GM19025 (cell line): Measurements from ENCODE around the gene ALPK1.
"Not testable (repeated sequence)": the region's sequence is repeated elsewhere in the genome, so short reads cannot be mapped to it uniquely, and the experiment has no call there.

Experiments used
- ATAC-seq: cut with Tn5 transposase; IDR thresholded peaks from one replicate; pipeline ENCODE4 v1.9.1; 2021; ENCODE audit warnings: mild to moderate bottlenecking, low read depth, moderate library complexity; ENCODE audit not compliant: unreplicated experiment

Gene ALPK1

DNA sequence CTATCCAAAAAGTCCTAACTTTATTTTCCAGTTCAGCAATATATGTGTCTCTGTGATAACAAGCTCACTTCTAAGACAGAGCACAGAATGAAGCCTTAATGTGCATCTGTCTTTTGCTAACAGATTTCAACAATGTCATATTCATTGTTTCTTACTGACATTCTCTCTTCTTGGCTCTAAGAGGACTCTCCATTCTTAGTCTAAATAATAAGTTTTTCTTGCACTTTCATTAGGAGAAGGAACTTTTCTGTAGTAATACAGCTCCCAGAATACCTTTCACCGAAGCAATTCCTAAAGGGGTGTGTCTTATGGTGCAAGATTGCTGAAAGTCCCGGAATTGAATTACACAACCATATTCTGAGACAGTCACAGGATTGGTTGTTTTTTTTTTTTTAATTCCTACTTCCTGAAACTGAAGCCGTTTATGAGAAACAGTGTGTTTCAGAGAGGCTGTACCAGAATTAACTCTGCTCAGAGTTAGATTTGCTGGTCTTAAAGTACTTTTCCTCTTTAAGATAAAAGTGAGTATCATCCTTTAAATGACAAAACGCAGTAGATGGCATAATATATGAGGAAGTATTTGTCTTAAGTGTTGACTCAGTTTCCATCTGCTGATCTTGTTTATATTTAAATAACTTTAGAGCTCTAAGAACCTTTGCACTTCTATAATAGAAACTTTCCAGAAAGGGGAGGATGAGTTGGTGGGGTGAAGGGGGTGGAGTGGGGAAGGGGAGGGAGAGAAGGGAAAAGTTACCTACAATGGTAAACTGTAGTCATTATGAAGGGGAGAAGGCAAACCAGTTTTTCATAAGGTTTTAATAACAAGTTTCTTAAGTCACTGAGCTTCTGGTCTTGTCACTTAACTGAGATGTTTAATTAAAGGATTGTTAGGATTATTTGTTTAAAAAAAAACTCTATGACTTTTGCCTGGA lies at the start of gene ALPK1:
TSS of gene ALPK1 (plus strand) at position 421 of the 932 bp plus-strand sequence.
- peak; percentile 78 for ATAC-seq

DNA sequence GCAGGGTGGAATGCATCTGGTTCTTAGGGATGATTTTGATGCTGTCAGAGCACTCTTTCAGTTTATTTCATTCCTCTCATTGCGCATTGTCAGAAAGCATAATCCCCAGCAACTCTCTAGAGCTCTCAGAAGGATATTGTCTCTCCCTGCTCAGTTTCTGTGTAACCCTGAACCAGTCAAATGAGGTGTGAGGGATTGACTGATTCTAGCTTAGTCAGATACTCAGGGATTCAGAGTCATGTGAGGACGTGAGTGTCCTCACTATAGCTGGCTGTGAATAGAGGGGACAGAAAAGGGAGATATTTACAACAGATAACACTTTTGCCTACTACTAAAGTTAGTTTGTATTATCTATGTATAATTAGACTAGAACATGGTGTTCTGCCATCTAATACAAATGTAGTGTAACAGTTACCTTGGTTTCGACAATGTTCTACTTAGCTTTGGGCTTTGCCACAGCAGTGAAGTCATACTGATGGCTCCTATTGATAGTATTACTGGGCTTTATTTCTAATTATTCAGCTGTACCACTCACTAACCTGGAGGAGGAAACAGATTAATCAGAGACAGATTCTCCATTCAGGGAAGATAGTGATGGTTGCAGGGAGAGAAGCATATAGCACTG lies 46.0 kb upstream of the ALPK1 start:
- no peak for ATAC-seq

DNA sequence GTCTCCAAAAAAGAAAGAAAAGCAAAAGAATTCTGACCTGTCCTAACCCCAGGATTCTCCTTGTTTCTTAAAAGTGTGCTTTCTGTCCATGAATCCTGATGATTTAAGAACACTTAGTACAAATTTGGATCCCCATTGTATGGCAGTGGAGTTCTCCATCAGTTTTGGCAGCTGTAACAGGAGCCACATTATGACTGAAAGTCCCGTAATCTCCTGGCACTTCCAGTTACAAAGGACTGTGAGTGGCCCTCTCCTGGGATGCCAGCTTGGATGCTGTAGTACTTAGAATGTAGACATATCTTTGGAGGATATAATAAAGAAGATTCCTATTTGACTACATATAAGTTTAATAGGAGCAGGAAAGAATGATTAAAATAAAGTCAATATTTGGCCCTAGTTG lies 44.9 kb upstream of the ALPK1 start:
- no peak for ATAC-seq

DNA sequence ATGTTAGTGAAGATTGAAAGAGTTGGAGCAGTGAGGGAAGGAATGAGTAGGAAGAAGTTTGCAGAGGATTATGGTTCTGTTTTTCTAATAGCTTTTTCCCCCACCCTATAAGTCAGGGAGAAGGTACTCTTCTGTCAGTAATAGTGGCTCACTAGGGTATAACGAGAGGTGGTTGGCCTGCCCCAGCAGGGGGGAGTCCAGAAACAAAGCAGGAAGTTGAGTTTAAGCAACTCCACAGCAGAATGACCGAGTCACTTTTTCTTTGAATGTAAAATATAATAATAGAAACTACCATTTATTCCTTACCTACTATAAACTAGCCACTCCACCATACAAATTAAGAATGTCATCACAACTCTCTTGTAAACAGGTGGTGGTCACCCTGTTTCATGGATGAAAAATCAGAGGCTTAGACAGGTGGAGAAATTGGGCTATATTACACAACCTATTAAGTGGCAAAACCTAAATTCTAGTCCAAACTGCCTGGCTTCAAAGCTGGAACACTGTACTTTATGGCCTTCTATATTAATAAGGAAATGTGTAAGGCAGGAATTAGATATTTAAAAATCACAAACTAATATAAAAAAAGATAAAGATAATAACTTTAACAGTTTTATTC lies 43.7 kb upstream of the ALPK1 start:
- ATAC-seq, result peak; percentile 55

DNA sequence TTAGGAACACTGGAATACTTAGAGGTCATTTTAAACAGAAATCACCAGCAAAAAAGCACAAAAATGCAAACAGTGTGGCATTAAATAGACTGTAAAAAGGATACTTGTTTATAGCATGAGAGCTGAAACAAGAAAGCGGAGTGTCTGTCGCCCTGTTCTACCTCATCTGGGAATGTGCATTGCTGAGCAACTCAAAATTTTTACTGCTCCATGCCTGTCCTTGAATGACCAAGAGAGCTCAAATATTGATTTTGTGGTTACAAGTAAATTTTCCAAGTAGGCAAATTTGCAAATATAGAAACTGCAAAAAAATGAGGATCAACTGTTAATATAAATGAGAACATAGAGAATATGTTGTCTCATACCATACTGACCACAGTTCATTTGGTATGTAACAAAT lies 40.1 kb upstream of the ALPK1 start:
- ATAC-seq, result no peak

DNA sequence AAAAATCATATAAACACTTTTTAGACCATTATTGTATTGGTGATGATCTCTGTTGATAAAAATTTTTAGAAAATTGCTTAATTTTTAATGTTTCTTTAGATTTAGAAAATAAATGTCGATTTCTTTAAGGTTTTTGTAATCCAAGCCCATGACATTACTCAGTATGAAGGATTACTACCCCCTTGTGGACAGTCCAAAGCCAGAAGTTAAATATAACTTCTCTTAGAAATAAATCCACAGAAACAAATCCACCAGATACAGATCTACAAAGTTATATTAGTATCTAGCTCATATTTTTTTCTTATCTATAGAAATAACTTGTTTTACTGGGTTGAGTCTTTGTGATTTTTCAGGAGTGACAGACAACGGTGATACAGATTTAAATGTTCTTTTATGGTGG lies 30.3 kb upstream of the ALPK1 start:
- no peak for ATAC-seq

DNA sequence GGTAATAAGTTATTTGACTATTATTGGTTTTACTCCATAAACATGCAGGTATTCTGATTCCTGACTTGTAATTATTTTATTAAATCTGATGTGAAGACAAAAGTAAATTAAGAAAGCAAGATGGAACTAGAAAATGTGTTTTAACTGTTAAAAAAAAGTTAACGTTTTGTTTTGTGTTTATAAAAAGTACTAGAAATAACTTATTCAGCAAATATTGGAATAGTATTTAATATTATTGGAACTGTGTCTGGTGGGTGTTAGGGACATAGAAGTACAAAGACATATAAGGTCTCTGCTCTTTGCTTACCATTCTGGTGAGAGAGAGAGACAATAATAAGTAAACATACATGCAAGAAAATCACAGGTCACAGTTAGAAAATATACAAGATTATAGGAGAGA lies 27.1 kb upstream of the ALPK1 start:
- no peak for ATAC-seq

DNA sequence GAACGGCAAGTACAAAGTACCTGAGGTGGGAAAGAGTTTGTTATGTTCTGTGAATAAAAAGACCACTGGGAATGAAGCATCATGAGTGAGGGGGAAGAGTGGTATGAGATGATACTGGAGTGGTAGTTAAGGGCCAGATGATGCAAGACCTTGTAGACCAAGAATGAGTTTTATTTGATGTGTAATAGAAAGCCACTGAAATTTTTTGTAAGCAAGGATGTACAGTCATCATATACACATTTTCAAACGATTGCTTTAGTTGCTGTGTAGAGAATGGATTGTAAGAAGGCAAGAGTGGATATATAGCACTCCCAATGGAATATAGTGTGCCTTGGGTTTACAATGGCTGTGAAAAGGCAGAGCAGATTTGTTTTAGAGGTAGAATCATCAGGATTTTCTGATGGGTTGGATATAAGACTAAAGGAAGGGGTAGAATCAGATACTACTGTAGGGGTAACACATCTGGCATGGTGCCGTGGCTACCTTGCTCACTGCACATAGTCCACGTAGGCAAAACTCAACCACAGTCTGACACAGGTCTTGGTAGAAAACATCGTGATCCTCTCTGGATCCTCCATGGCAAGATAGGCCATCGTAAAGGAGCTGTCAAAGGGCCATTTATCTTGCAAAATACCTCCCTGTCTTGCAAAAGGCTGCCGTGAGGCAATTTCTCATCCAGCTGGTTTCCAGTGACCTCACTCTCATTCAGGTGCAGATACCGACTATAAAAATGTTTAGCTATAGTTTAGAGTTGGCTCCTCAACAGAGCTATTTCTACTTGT lies 26.3 kb upstream of the ALPK1 start:
- ATAC-seq, result no peak

DNA sequence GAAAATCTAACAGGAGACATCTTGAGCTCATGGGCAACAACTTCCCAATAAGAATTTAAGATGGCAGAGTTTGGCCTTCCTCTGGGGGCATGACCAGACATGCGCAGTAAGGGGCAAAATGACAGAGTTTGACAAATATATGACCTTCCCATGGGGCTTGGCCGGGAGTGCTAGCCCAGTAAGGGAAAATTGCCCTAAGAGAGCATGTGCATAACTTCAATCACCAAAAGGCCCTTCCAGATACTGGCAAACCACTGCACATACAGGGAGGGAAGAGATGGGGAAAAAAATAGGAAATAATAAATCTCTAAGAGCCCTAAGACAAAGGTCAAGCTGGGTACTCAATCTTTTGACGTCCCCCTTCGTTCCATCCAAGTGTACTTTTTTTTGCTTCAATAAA lies 24.9 kb upstream of the ALPK1 start:
- ATAC-seq, result no peak

DNA sequence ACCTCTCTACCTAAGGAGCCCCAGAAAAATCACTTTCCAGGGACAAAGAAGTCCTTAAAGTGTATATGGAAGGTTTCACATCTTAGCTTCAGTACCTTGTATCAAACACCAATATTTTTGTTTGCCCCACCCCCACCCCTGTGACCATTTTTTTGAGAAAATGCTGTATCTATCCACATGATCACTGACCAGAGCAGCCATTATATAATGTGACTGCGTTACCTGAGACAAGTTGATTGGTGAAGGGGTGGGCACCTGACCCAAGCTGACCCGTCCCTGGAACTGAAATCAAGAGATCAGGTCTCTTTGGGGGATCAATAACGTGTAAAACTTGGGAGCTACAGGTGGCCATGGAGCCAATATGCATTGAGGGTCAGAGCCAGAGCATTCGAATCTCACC lies 22.2 kb upstream of the ALPK1 start:
- no peak for ATAC-seq

DNA sequence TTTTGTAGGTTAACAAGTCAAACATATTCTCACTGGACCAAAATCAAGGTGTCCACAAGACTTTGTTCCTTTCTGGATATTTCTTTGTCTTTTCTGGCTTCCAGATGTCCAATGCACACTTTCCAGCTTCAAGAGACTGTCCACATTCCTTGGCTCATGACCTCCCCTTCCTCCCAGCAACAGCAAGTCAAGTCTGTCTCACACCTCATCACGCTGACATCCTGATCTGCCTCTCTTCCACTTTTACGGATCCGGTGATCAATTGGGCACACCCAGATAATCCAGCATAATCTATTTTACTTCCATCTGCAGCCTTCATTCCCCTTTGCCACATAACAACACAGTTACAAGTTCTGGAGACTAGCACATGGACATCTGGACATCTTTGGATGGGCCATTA lies 21.1 kb upstream of the ALPK1 start:
- ATAC-seq, result no peak

DNA sequence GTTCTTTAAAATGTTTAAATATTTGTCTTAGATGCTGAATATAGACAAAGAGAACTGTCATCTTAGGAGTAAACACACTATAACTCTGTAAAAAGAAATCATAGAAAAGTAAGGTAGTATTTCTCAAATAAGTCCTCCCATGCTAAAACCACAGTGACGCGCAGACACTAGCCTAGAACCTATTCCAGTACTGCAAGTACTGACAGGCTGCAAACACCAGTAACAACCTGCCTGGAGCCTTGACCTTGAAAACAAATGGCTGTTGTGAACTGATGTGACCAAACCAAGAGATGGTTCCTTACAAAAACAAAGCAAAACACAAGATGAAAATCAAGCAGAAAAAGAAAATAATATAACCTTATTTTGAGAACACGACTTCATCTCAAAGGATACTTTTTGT lies 19.9 kb upstream of the ALPK1 start:
- no peak for ATAC-seq

DNA sequence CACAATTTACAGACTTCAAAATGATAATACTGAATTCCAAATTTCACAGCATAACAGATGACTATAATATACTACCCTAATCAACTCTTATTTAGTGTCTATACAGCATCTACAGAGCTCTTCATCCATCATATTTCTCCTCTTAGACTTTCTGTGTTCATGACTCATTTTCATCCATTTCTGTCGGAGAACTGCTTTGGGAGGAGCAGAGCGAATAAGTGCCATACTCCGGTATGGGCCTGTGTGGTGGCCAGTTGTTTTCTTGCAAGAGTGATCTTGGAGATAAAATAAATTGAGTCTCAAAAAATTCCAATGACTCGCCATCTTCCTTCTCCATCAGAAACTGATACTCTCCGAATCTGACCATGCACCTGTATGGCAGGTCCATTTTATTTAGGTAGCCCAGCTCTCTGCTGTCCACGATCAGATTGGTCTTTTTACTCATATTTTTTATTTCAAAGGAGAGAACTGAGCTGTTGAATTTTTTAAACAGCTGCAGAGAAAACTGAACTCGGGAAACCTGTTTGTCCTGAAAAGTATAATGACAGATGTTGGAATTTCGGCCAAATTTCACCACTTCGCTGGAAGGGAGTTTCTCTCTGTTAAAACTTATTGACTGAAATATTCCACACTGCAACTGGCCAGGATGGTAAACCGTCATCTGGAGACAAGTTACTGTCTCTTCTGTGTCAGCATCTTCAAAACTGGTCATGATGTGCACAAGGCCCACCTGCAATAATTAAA lies 19.3 kb upstream of the ALPK1 start:
- ATAC-seq, result no peak

DNA sequence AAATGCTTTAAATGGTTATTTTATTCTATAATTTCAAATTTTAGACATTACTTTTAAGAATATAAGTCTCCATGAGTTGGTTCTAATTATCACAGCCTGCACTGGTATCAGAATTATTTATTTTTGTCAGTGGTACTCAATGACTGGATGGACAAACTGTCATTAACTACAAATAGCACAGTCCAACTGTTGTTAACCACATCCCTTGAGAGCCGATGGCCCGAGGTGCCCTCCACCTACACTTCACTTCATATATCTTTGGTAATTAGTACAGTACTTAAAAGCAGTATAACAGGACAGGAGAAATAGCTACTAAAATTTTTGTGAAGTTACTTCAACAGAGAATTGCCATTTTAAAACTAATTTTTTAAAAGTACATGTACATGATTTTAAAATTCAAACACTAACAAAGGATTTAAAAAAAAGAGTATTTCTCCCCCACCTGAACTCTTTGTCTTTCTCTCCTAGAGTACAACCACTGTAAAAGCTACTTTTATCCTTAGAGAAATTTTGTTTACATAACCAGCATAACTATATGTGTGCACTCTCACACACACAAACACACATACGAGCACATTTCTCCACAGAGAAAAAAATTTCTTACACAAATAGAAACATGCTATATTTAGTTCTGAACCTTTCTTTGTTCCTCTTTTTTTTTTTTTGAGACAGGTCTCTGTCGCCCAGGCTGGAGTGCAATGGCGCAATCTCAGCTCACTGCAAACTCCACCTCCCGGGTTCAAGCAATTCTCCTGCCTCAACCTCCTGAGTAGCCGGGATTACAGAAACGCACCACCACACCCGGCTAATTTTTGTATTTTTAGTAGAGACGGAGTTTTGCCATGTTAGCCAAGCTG lies 17.9 kb upstream of the ALPK1 start:
- peak; percentile 56 for ATAC-seq

DNA sequence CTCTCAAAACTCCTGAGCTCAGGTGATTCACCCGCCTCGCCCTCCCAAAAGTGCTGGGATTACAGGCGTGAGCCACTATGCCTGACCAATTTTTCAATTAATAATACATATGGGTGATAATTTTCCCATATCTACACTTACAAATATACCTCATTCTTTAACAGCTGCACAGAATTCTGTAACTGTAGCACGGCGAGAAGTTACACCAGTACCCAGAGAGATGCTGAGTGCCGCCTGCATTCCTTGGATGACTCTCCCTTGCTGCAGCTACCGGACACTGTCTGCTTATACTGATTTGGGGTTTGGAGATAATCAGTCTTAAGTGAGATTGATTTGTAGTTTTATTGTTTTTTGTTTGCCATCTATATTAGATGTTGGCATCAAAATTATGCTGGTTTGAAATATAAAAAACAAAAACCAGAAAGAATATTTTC lies 17.3 kb upstream of the ALPK1 start:
- peak; percentile 11 for ATAC-seq

DNA sequence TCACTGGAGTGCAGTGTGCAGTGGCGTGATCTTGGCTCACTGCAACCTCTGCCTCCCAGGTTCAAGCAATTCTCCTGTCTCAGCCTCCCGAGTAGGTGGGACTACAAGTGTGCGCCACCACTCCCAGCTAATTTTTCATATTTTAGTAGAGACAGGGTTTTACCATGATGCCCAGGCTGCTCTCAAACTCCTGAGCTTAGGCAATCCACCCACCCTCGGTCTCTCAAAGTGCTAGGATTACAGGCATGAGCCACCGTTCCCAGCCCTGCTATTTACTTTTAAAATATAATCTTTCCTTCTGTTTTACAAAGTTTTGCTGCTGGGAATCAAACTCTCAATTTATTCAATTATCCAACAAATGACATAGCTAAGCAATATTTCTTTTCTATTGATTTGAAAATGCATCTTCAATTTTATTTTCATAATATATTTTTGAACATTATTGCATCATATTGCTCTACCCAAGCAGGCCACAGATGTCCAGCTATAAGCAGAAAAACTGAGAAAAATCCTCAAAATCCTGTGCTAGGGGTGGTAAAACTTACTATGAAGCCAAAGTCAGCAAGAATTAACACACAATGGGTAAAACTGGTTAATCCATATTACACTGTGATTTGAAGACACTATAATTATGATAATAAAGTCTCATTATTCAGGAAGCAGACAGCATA lies 16.6 kb upstream of the ALPK1 start:
- no peak for ATAC-seq

DNA sequence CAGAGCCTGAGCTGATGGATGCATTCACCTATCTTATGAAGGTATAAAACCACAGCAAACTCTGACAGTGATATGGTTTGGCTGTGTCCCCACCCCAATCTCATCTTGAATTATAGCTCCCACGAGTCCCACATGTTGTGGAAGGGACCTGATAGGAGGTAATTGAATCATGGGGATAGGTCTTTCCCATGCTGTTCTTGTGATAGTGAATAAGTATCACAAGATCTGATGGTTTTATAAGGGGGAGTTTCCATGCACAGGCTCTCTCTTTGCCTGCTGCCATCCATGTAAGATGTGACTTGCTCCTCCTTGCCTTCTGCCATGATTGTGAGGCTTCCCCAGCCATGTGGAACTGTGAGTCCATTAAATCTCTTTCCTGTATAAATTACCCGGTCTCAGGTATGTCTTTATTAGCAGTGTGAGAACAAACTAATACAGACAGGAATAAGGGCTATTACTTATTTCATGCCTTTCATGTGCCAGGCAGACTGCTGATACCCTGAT lies 15.2 kb upstream of the ALPK1 start:
- ATAC-seq, result not testable (repeated sequence)

DNA sequence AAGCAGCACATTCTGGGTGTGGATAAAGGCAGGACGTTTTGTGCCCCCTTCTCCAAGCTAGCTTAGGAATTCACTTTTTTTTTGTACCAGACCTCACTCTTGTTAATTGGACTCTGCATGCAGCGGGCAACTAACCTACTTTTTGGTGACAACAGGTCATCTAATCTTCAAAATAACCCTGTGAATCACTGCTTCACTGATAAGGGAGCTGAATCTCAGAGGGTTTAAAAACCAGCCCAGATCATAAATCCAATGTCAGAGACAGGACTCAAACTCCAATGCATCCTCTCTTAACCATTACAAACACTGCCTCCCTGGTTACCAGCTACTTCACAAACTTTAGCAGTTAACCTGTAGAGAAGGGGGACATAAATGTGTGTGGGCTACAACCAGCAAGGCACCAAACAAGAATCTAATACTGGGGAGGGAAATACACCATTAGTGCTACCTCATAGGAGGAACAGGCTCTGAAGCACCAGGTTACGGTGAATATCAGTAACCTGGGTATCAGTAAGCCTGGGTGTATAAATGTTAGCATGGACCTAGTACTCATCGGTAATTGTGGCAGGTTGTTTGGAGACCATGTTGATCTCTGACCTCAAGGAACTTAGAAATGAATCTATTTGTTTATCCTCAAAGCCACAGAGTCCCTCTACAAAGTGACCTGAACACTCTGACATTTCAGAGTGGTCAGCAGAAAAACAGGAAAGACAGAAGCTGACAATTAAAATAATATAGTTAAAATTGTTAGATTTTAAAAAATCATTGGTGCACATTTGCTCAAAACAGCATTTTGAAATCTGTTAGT lies 14.1 kb upstream of the ALPK1 start:
- ATAC-seq, result no peak
